Progenitor cell of endocrine pancreas (in vitro differentiated cells): ENCODE measurements around the gene NKG7. TPM values are rescaled to one million over a fixed set of nuclear protein-coding genes. Genes with fewer than 3 reads are reported as not detected.

Experiments
- DNase-seq: peaks from one replicate; pipeline ENCODE4 v3.0.0; 2021; ENCODE audit warnings: low spot score; ENCODE audit not compliant: unreplicated experiment
- H3K27ac Mint-ChIP-seq: 2 replicates; pipeline ENCODE4 v1.8.0; 2021; ENCODE audit warnings: mild to moderate bottlenecking, moderate library complexity, mixed read lengths
- H3K27me3 Mint-ChIP-seq: 2 replicates; pipeline ENCODE4 v1.8.0; 2021; ENCODE audit warnings: mixed read lengths
- H3K36me3 Mint-ChIP-seq: 2 replicates; pipeline ENCODE4 v1.8.0; 2022; ENCODE audit warnings: mixed read lengths; ENCODE audit not compliant: insufficient read depth
- H3K4me1 Mint-ChIP-seq: 2 replicates; pipeline ENCODE4 v1.8.0; 2021; ENCODE audit warnings: low read depth, mixed read lengths
- H3K4me3 Mint-ChIP-seq: 2 replicates; pipeline ENCODE4 v1.8.0; 2021; ENCODE audit warnings: low read depth, mild to moderate bottlenecking, moderate library complexity, mixed read lengths
- H3K9me3 Mint-ChIP-seq: 2 replicates; pipeline ENCODE4 v1.8.0; 2021; ENCODE audit warnings: low read depth, mixed read lengths
- CTCF ChIP-seq: fragments of 200-600 bp; sonication (generic); IDR thresholded peaks from one replicate; pipeline ENCODE4 v1.5.0; 2021; ENCODE audit warnings: antibody characterized with exemption, mild to moderate bottlenecking; ENCODE audit not compliant: unreplicated experiment
- total RNA-seq: library from RNA; stranded (reverse); gene quantifications from 2 replicates; pipeline ENCODE4 v1.2.1, GENCODE V29; 2021

The NKG7 gene
- total RNA-seq, 1 donor from 2014 or later = not detected

- no peaks in the 10 kb centered on the region for H3K9me3 Mint-ChIP-seq
- peaks cover 12% of the 10 kb centered on the region for H3K27me3 Mint-ChIP-seq
- H3K36me3 Mint-ChIP-seq = peaks cover 10% of the 10 kb centered on the region
- H3K4me3 Mint-ChIP-seq = no peak overlapping the region
- TF ChIP-seq CTCF = no peak
- no peak for DNase-seq
- no peak overlapping the region for H3K27ac Mint-ChIP-seq
- peaks cover 4% of the 10 kb centered on the region for H3K4me1 Mint-ChIP-seq
These were observed 25.7 kb downstream of the NKG7 start for GRCh38 chr19:51346742-51347141.

- H3K36me3 Mint-ChIP-seq = peaks cover 8% of the 10 kb centered on the region
- H3K9me3 Mint-ChIP-seq = no peaks in the 10 kb centered on the region
- DNase-seq = no peak
- TF ChIP-seq CTCF = no peak
- H3K27ac Mint-ChIP-seq = no peak overlapping the region
- no peak overlapping the region for H3K4me3 Mint-ChIP-seq
- H3K4me1 Mint-ChIP-seq = peaks cover 4% of the 10 kb centered on the region
- H3K27me3 Mint-ChIP-seq = peaks cover 22% of the 10 kb centered on the region
These were observed 27.3 kb downstream of the NKG7 start for GRCh38 chr19:51345076-51345620.

GRCh38 chr19:51342631-51343569 is 29.6 kb downstream of the NKG7 start:
- Mint-ChIP-seq H3K4me1 (peaks cover 7% of the 10 kb centered on the region), H3K27ac (peak overlapping the region; percentile 20), H3K36me3 (peaks cover 7% of the 10 kb centered on the region), H3K27me3 (peaks cover 25% of the 10 kb centered on the region), H3K4me3 (no peak overlapping the region), H3K9me3 (no peaks in the 10 kb centered on the region)
- DNase-seq = no peak
- no peak for TF ChIP-seq CTCF

- Mint-ChIP-seq H3K27ac (peak within 1 kb of the TSS; percentile 20), H3K4me1 (peaks cover 5% of the 10 kb centered on the region), H3K36me3 (peaks cover 7% of the 10 kb centered on the region), H3K9me3 (no peaks in the 10 kb centered on the region), H3K27me3 (peaks cover 25% of the 10 kb centered on the region), H3K4me3 (peak within 1 kb of the TSS; percentile 40)
- TF ChIP-seq CTCF = no peak
- DNase-seq = no peak
These were observed 30.4 kb downstream of the NKG7 start, which contains the start of gene VSIG10L for GRCh38 chr19:51341976-51342580. Gene VSIG10L, minus strand, starts transcription at chr19:51342139. Its CDS starts 15 bp downstream, at chr19:51342124.

GRCh38 chr19:51341066-51341465 is 31.4 kb downstream of the NKG7 start:
- Mint-ChIP-seq H3K27me3 (peaks cover 25% of the 10 kb centered on the region), H3K36me3 (peaks cover 7% of the 10 kb centered on the region), H3K4me1 (peaks cover 5% of the 10 kb centered on the region), H3K9me3 (no peaks in the 10 kb centered on the region), H3K27ac (peak overlapping the region; percentile 29), H3K4me3 (peak overlapping the region; percentile 40)
- TF ChIP-seq CTCF = no peak
- no peak for DNase-seq
